ENCODE results near the gene PWWP2B.

The PWWP2B gene

GRCh38 chr10:132392184-132392800 is 4.7 kb upstream of the PWWP2B start:
- TF ChIP-seq, protein P1, sequence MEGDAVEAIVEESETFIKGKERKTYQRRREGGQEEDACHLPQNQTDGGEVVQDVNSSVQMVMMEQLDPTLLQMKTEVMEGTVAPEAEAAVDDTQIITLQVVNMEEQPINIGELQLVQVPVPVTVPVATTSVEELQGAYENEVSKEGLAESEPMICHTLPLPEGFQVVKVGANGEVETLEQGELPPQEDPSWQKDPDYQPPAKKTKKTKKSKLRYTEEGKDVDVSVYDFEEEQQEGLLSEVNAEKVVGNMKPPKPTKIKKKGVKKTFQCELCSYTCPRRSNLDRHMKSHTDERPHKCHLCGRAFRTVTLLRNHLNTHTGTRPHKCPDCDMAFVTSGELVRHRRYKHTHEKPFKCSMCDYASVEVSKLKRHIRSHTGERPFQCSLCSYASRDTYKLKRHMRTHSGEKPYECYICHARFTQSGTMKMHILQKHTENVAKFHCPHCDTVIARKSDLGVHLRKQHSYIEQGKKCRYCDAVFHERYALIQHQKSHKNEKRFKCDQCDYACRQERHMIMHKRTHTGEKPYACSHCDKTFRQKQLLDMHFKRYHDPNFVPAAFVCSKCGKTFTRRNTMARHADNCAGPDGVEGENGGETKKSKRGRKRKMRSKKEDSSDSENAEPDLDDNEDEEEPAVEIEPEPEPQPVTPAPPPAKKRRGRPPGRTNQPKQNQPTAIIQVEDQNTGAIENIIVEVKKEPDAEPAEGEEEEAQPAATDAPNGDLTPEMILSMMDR (IDR thresholded peaks at IDR 0.05; ENCODE audit: low read depth, low read length), result no peak

DNA sequence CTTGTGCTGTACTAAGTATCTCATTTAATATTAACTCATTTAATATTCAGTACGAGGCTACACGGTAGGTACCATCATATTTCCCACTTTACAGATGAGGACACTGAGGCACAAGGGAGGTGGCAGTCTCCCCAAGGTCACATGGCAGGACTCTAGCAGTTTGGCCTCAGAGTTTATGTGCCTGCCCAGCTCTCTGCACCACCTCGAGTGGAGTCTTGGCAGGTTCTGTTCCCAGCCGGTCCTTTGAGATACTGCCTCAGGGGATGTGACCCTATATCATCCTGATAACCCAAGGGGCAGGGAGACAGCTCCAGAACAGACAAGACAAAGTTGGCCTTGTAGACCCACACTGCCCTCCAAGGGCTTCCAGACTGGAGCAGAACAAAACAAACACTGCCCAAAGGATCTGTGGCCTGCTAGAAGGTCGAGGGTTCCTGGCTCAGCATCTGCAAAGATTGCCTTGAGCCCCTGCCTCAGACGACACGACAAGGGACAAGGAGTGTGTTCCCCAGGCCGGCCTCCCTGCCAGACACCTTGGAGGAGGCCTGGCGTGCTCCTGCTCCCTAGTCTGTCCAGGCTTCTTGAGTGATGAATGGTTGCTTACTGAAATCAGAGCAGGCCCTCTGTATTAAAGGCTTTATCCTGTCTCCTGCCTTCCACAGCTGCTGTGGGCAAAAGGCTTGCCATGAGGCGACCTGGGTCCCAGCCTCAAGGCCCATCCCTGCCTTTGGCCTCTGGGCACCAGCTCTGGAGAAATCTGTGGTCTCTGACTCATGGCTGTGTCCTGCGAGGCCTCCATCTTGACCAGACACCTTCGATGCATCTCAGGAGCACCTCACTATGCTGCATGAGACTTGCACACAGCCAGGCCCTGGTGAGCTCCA is 3.9 kb upstream of the PWWP2B start:
- no peak for DNase-seq (ENCODE audit: extremely low read depth, low read depth)

More at GRCh38 chr10:132392184-132392800, 4.7 kb upstream of the PWWP2B start:
- DNase-seq (ENCODE audit: extremely low read depth, low read depth), result no peak

DNA sequence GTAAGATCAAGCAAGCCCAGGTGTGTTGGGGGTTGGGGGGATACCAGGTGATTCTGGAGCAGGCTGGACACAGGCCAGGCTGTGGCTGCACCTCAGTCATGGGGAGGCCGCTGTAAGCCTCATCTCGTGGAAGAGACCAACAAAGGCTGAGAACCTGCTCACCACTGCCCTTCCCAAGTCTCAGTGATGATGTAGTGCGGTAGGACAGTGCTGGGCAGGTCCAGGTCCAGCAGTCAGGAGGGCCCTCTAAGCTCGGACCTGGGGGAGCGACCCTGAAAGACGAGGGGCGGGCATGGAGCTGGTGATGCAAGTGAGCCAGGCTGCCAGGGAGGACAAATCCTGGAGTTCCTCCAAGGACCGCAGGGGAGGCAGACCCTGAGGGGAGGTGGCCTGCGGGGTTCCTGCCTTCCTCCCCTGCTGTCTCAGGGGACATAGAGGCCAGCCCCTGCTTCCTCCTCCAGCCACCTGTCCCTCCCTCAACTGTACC is 3.3 kb upstream of the PWWP2B start:
- no peak for DNase-seq (ENCODE audit: extremely low read depth, low read depth)
- TF ChIP-seq, protein P1 (IDR thresholded peaks at IDR 0.05; ENCODE audit: low read depth, low read length), result no peak

More for the DNA sequence above, 3.9 kb upstream of the PWWP2B start:
- TF ChIP-seq, protein P1 (IDR thresholded peaks at IDR 0.05; ENCODE audit: low read depth, low read length), result no peak

GRCh38 chr10:132394201-132394811 is 2.7 kb upstream of the PWWP2B start:
- no peak for DNase-seq (ENCODE audit: extremely low read depth, low read depth)
- TF ChIP-seq, protein P1 (IDR thresholded peaks at IDR 0.05; ENCODE audit: low read depth, low read length), result no peak

DNA sequence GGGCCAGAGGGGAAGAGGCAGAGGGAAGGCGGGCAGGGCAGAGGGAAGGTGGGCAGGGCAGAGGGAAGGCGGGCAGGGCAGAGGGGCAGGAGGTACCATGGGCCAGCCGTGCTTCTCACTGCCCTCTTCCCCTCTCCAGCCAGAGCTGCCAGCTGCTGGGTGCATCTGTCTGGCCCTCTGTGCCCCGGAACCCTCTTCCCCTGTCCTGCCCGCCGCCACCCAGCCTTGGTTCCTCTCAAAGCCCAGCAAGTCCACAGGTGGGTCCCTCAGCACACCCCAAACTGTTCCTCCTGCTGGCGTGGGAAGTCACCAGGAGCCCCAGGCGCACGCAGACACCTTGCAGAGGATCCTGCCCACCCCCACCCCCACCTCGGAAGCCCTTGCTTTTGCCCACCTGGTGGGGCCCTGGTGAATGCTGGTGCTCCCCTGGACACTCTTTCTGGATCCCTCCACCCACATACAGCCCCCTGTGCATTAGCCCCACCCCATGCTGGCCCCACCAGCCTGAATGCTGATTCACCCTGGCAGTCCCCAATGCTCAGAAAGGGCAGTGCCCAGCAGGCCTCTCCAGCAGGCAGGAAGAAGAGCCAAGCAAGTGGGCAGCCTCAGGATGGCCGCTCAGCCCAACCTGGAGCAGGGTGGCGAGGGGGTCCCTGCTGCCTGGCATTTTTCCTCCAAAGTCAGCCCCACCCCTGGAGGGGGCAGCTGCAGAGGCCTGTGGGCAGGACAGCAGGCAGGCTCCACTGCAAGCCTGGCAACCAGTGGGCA is 1.9 kb upstream of the PWWP2B start:
- TF ChIP-seq, protein P1 (IDR thresholded peaks at IDR 0.05; ENCODE audit: low read depth, low read length), result no peak
- no peak for DNase-seq (ENCODE audit: extremely low read depth, low read depth)

GRCh38 chr10:132395704-132396493 is 1.1 kb upstream of the PWWP2B start:
- TF ChIP-seq, protein P1 (IDR thresholded peaks at IDR 0.05; ENCODE audit: low read depth, low read length), result no peak
- DNase-seq (ENCODE audit: extremely low read depth, low read depth), result no peak

Measured in AG09319 (cell line).